ENCODE data around the gene SORCS2.

DNA sequence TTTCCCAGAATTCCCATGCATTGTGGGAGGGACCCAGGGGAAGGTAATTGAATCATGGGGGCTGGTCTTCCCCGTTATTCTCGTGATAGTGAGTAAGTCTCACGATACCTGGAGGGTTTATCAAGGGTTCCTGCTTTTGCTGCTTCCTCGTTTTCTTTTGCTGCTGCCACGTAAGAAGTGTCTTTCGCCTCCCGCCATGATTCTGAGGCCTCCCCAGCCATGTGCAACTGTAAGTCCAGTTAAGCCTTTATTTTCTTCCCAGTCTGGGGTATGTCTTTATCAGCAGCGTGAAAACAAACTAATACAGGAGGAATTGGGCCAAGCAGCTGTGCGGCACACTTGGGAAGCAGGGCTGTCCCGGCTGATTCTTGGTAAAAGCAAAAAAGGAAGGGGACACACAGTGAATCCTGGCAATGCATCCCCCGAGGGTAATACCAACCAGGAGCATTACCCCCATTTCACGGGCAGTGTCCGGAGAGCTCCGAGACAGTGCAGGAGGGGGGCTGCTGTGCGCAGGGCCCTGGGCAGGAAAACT is 561.7 kb downstream of the SORCS2 start:
- TF ChIP-seq CTCF (IDR thresholded peaks at IDR 0.05; ENCODE audit: low read depth, low read length) (no peak), EZH2phosphoT487 (IDR thresholded peaks at IDR 0.05; ENCODE audit: low read depth) (no peak)
